Measurements from ENCODE around the gene GPR107.

Gene GPR107

GRCh38 chr9:130027533-130028365, 26.0 kb upstream of the GPR107 start:
- no peak for DNase-seq (ENCODE audit: low read depth, low spot score)

- no peak for DNase-seq (ENCODE audit: low read depth, low spot score)
Observed at GRCh38 chr9:130028493-130029222, 25.0 kb upstream of the GPR107 start.

GRCh38 chr9:130029223-130029973, 24.3 kb upstream of the GPR107 start:
- DNase-seq (ENCODE audit: low read depth, low spot score): no peak

- no peak for DNase-seq (ENCODE audit: low read depth, low spot score)
Observed at GRCh38 chr9:130030651-130031127, 23.0 kb upstream of the GPR107 start.

- DNase-seq (ENCODE audit: low read depth, low spot score): peak; percentile 39
Observed at GRCh38 chr9:130034570-130034969, 19.1 kb upstream of the GPR107 start.

GRCh38 chr9:130036099-130036498, 17.6 kb upstream of the GPR107 start:
- DNase-seq (ENCODE audit: low read depth, low spot score): peak; percentile 19

- no peak for DNase-seq (ENCODE audit: low read depth, low spot score)
Observed at GRCh38 chr9:130039528-130040147, 14.1 kb upstream of the GPR107 start.

GRCh38 chr9:130040984-130041647, 12.6 kb upstream of the GPR107 start:
- DNase-seq (ENCODE audit: low read depth, low spot score): no peak

GRCh38 chr9:130041648-130042405, 11.9 kb upstream of the GPR107 start:
- peak; percentile 63 for DNase-seq (ENCODE audit: low read depth, low spot score)

GRCh38 chr9:130042406-130042884, 11.3 kb upstream of the GPR107 start:
- peak; percentile 69 for DNase-seq (ENCODE audit: low read depth, low spot score)

GRCh38 chr9:130042885-130043653, 10.6 kb upstream of the GPR107 start, which contains the start of gene FNBP1:
Gene FNBP1 (minus strand): TSS chr9:130043189. CDS start chr9:130042975, 214 bp downstream.
- DNase-seq (ENCODE audit: low read depth, low spot score): peak; percentile 92

- no peak for DNase-seq (ENCODE audit: low read depth, low spot score)
Observed at GRCh38 chr9:130043654-130044623, 9.8 kb upstream of the GPR107 start.

GRCh38 chr9:130045725-130046450, 7.8 kb upstream of the GPR107 start:
- no peak for DNase-seq (ENCODE audit: low read depth, low spot score)

- no peak for DNase-seq (ENCODE audit: low read depth, low spot score)
Observed at GRCh38 chr9:130049431-130050210, 4.1 kb upstream of the GPR107 start.

GRCh38 chr9:130050462-130050861, 3.2 kb upstream of the GPR107 start:
- DNase-seq (ENCODE audit: low read depth, low spot score): no peak

GRCh38 chr9:130051855-130052254, 1.9 kb upstream of the GPR107 start:
- DNase-seq (ENCODE audit: low read depth, low spot score): no peak

- DNase-seq (ENCODE audit: low read depth, low spot score): no peak
Observed at GRCh38 chr9:130053109-130053503, 600 bp upstream of the GPR107 start.
